H1 (cell line): ENCODE results near the gene ABCG8. TPM values are rescaled to one million over a fixed set of nuclear protein-coding genes. Genes with fewer than 3 reads are reported as not detected.

Experiments
- CTCF ChIA-PET: fragments of 300-600 bp; sonication (Branson Sonifier 250); formaldehyde crosslinking; loops from one replicate; lab custom pipeline; 2021; ENCODE audit not compliant: partially characterized antibody; lab: Charles Lee
- POLR2A ChIA-PET: fragments of 300-600 bp; sonication (Branson Sonifier 250); formaldehyde crosslinking; loops from one replicate; lab custom pipeline; 2021; ENCODE audit warnings: inconsistent platforms; ENCODE audit not compliant: partially characterized antibody; lab: Charles Lee
- DNase-seq, 2 experiments: peaks; one replicate each; pipeline versions ENCODE4 v3.0.0 to v3.0.0-alpha.2; 2010 to 2022; ENCODE audit warnings: low spot score in 2 of 2, low read depth in 1 of 2, mixed read lengths in 1 of 2
- FAIRE-seq: peaks from 2 replicates; lab custom pipeline; 2011; peaks lifted over from hg19 to GRCh38; lab: Jason Lieb, UNC
- H2AFZ ChIP-seq: 2 replicates; pipeline ENCODE4 v1.8.1; 2012; ENCODE audit warnings: low read length, inconsistent platforms
- H2AK5ac ChIP-seq: 2 replicates; pipeline ENCODE4 v1.6.1; 2013; ENCODE audit warnings: low read depth, low read length
- H2BK120ac ChIP-seq: replicated peaks from 2 replicates; pipeline ENCODE3; 2013; ENCODE audit warnings: low read depth, low read length, inconsistent platforms
- H2BK12ac ChIP-seq: 2 replicates; pipeline ENCODE4 v1.6.1; 2013; ENCODE audit warnings: low read depth, low read length
- H2BK15ac ChIP-seq: 2 replicates; pipeline ENCODE4 v1.6.1; 2013; ENCODE audit warnings: low read length
- H2BK20ac ChIP-seq: 2 replicates; pipeline ENCODE4 v1.6.1; 2013; ENCODE audit warnings: low read length
- H2BK5ac ChIP-seq: 2 replicates; pipeline ENCODE4 v1.6.1; 2013; ENCODE audit warnings: low read depth, low read length
- H3K14ac ChIP-seq: 2 replicates; pipeline ENCODE4 v1.6.1; 2013; ENCODE audit warnings: inconsistent platforms; ENCODE audit not compliant: insufficient read length
- H3K18ac ChIP-seq: 2 replicates; pipeline ENCODE4 v1.6.1; 2013; ENCODE audit warnings: low read length; ENCODE audit errors: extremely low read depth
- H3K23ac ChIP-seq: 2 replicates; pipeline ENCODE4 v1.6.1; 2013; ENCODE audit warnings: inconsistent platforms; ENCODE audit not compliant: insufficient read length
- H3K23me2 ChIP-seq: 2 replicates; pipeline ENCODE4 v1.6.1; 2013; ENCODE audit warnings: low read depth, low read length
- H3K27ac ChIP-seq: 2 replicates; pipeline ENCODE4 v1.6.1; 2011; ENCODE audit warnings: low read depth, low read length, inconsistent platforms
- H3K27me3 ChIP-seq, 4 experiments: replicated peaks in 1 of 4; 1 replicate in 1 of 4; 2 replicates in 3 of 4; pipeline versions ENCODE4 v1.6.1 to v1.8.1; 2011 to 2013; ENCODE audit warnings: low read length in 3 of 4, mild to moderate bottlenecking in 3 of 4, inconsistent platforms in 2 of 4, mixed read lengths in 2 of 4, moderate library complexity in 1 of 4; ENCODE audit not compliant: control insufficient read depth in 3 of 4, insufficient read depth in 3 of 4; ENCODE audit errors: extremely low read depth in 1 of 4
- H3K36me3 ChIP-seq, 4 experiments: 2 replicates each; pipeline versions ENCODE4 v1.6.1 to v1.8.1; 2011 to 2013; ENCODE audit warnings: mild to moderate bottlenecking in 4 of 4, low read length in 3 of 4, moderate library complexity in 2 of 4, control low read depth in 1 of 4, inconsistent platforms in 1 of 4; ENCODE audit not compliant: insufficient read depth in 4 of 4, control insufficient read depth in 2 of 4
- H3K4ac ChIP-seq: replicated peaks from 2 replicates; pipeline ENCODE3; 2013; ENCODE audit warnings: low read length, low read depth, mixed read lengths, inconsistent platforms; ENCODE audit not compliant: insufficient read length
- H3K4me1 ChIP-seq, 4 experiments: replicated peaks in 1 of 4; 1 replicate in 1 of 4; 2 replicates in 3 of 4; pipeline versions ENCODE4 v1.6.1 to v1.8.1; 2011 to 2013; ENCODE audit warnings: low read length in 3 of 4, inconsistent platforms in 2 of 4, mixed read lengths in 1 of 4; ENCODE audit not compliant: insufficient read depth in 4 of 4, control insufficient read depth in 3 of 4
- H3K4me2 ChIP-seq, 2 experiments: 2 replicates each; pipeline versions ENCODE4 v1.6.1 to v1.8.1; 2011 to 2013; ENCODE audit warnings: low read depth in 2 of 2, low read length in 2 of 2, control low read depth in 1 of 2, inconsistent platforms in 1 of 2, mild to moderate bottlenecking in 1 of 2; ENCODE audit not compliant: insufficient read depth in 1 of 2
- H3K4me3 ChIP-seq, 4 experiments: fragments of 200-600, 300-600 bp in 1 of 4; sonication (generic), shearing (Covaris generic), sonication (Bioruptor Twin) in 1 of 4; 2 replicates each; pipeline versions ENCODE4 v1.5.1 to v1.8.1; 2011 to 2016; ENCODE audit warnings: low read length in 4 of 4, low read depth in 3 of 4, control low read depth in 2 of 4, inconsistent platforms in 2 of 4, mild to moderate bottlenecking in 2 of 4, mixed read lengths in 1 of 4, moderate library complexity in 1 of 4; ENCODE audit not compliant: insufficient read depth in 2 of 4; ENCODE audit errors: extremely low read depth in 1 of 4
- H3K56ac ChIP-seq: replicated peaks from 2 replicates; pipeline ENCODE3; 2013; ENCODE audit warnings: low read depth, mild to moderate bottlenecking, mixed read lengths, low read length, inconsistent platforms; ENCODE audit not compliant: insufficient read length
- H3K79me1 ChIP-seq: 2 replicates; pipeline ENCODE4 v1.6.1; 2013; ENCODE audit warnings: low read depth, low read length, control low read depth
- H3K79me2 ChIP-seq, 2 experiments: 2 replicates each; pipeline versions ENCODE4 v1.6.1 to v1.8.1; 2012 to 2013; ENCODE audit warnings: low read length in 2 of 2, mild to moderate bottlenecking in 2 of 2, inconsistent platforms in 1 of 2; ENCODE audit not compliant: insufficient read depth in 2 of 2, control insufficient read depth in 1 of 2
- H3K9ac ChIP-seq, 4 experiments: replicated peaks in 1 of 4; 1 replicate in 1 of 4; 2 replicates in 3 of 4; pipeline versions ENCODE4 v1.6.1 to v1.8.1; 2011 to 2013; ENCODE audit warnings: low read depth in 3 of 4, low read length in 3 of 4, control low read depth in 2 of 4, mild to moderate bottlenecking in 2 of 4, moderate library complexity in 2 of 4, inconsistent platforms in 1 of 4; ENCODE audit errors: extremely low read depth in 1 of 4
- H3K9me3 ChIP-seq, 2 experiments: 2 replicates each; pipeline versions ENCODE4 v1.6.1 to v1.8.1; 2012 to 2013; ENCODE audit warnings: mild to moderate bottlenecking in 2 of 2, moderate library complexity in 2 of 2, control low read depth in 1 of 2, inconsistent platforms in 1 of 2, low read depth in 1 of 2, low read length in 1 of 2, mixed read lengths in 1 of 2; ENCODE audit not compliant: insufficient read depth in 2 of 2
- H4K20me1 ChIP-seq, 2 experiments: replicated peaks in 1 of 2; 2 replicates each; pipeline versions ENCODE3 to v1.8.1; 2011 to 2013; ENCODE audit warnings: inconsistent platforms in 2 of 2, low read length in 2 of 2, mild to moderate bottlenecking in 1 of 2; ENCODE audit not compliant: insufficient read depth in 2 of 2, control insufficient read depth in 1 of 2
- H4K5ac ChIP-seq: 2 replicates; pipeline ENCODE4 v1.6.1; 2013; ENCODE audit warnings: low read length, low read depth, mixed read lengths, inconsistent platforms; ENCODE audit not compliant: insufficient read length
- H4K8ac ChIP-seq: 2 replicates; pipeline ENCODE4 v1.8.0; 2013; ENCODE audit warnings: mild to moderate bottlenecking, moderate library complexity, low read length, inconsistent platforms; ENCODE audit not compliant: insufficient read depth; ENCODE audit errors: extremely low read depth
- H4K91ac ChIP-seq: replicated peaks from 2 replicates; pipeline ENCODE3; 2013; ENCODE audit warnings: low read length, mixed read lengths, inconsistent platforms; ENCODE audit not compliant: insufficient read length
- BRCA1 ChIP-seq: IDR thresholded peaks from 2 replicates; pipeline ENCODE4 v1.6.1; 2012; ENCODE audit warnings: low read depth, low read length, improper control_type of control experiment
- HDAC6 ChIP-seq: IDR thresholded peaks from one replicate; pipeline ENCODE4 v1.7.1; 2012; ENCODE audit warnings: low read depth, mild to moderate bottlenecking, inconsistent platforms, low read length, moderate library complexity
- SRF ChIP-seq: IDR thresholded peaks from 2 replicates; pipeline ENCODE4 v1.6.1; 2011; ENCODE audit warnings: mild to moderate bottlenecking, low read depth, low read length, moderate library complexity
- SUZ12 ChIP-seq: fragments of 200-600 bp; sonication (generic); IDR thresholded peaks from 2 replicates; pipeline ENCODE4 v1.6.1; 2012; ENCODE audit warnings: mild to moderate bottlenecking, inconsistent platforms, low read length, moderate library complexity, mixed read lengths
- TCF12 ChIP-seq: IDR thresholded peaks from 2 replicates; pipeline ENCODE4 v1.6.1; 2011; ENCODE audit warnings: low read depth, mild to moderate bottlenecking, low read length
- WGBS, 2 experiments: shearing (Covaris generic) in 1 of 2; methylation state at CpG; one replicate each; pipeline versions ENCODE4 v1.1.6 to v1.1.7; 2013 to 2015; ENCODE audit warnings: low lambda C conversion rate in 2 of 2, mixed read lengths in 2 of 2, inconsistent platforms in 1 of 2, low coverage in 1 of 2, missing lambda C conversion rate in 1 of 2; ENCODE audit not compliant: insufficient replicate concordance in 2 of 2, insufficient coverage in 1 of 2, insufficient read length in 1 of 2; ENCODE audit errors: extremely low coverage in 1 of 2, missing lambda C conversion rate in 1 of 2; 5-methylcytosine and 5-hydroxymethylcytosine counted together
- polyA plus RNA-seq, 7 experiments: library from polyadenylated mRNA; depleted of rRNA in 3 of 7; stranded (reverse) in 5 of 7; unstranded in 2 of 7; fragments of >200 nt in 5 of 7; fragments of 200-250 nt in 2 of 7; gene quantifications; 1 replicate in 5 of 7; 2 replicates in 1 of 7; 4 replicates in 1 of 7; pipeline versions ENCODE4 v1.2.1 to v1.2.3, GENCODE V29; 2011 to 2013; ENCODE audit warnings: missing spikeins in 2 of 7, mixed read lengths in 2 of 7
- total RNA-seq: library from RNA; stranded (reverse); fragmentation: NEBNext Ultra II Directional; extraction: Animal tissue kit (Norgen Biotek cat#: 25700); gene quantifications from 2 replicates; pipeline ENCODE4 v1.2.1, GENCODE V29; 2021

ABCG8 gene
- total and polyA plus RNA-seq, 2 of the 8 experiments (the other 6 are each of a cell fraction or from before 2014, with no cell fraction given): not detected

- Histone ChIP-seq H3K4me2 (no peak overlapping the region), H2BK12ac (no peak overlapping the region), H3K14ac (no peak overlapping the region), H4K20me1 (no peaks in the 10 kb centered on the region), H3K79me2 (no peaks in the 10 kb centered on the region), H3K36me3 (no peaks in the 10 kb centered on the region), H3K4me3 (no peak overlapping the region), H4K8ac (no peak overlapping the region), H3K23me2 (no peaks in the 10 kb centered on the region), H3K27me3 (no peaks in the 10 kb centered on the region), H2BK5ac (no peak overlapping the region), H3K4ac (no peak overlapping the region), H4K5ac (no peak overlapping the region), H2BK20ac (no peak overlapping the region), H3K4me1 (peaks cover 0 to 3% (median 1%) of the 10 kb centered on the region in 4 experiments; a peak in 2 of 7 replicates), H2BK120ac (no peak overlapping the region), H3K23ac (no peak overlapping the region), H2BK15ac (no peak overlapping the region), H3K18ac (no peak overlapping the region), H3K9ac (no peak overlapping the region), H3K79me1 (no peaks in the 10 kb centered on the region), H3K56ac (no peak overlapping the region), H3K9me3 (no peaks in the 10 kb centered on the region), H3K27ac (no peak overlapping the region), H2AFZ (no peak overlapping the region), H4K91ac (no peak overlapping the region), H2AK5ac (no peak overlapping the region)
- DNase-seq (peak in 1 of 2 experiments; percentile 6), FAIRE-seq (no peak)
- 89% methylated on average over 2 of the region's 2 CpGs; no CpG with 5 or more reads in 1 of the 2 experiments for whole genome bisulfite sequencing, 2 experiments
- ChIA-PET POLR2A (no interaction called here), CTCF (interaction anchor here (1.6 kb wide), 2 partner anchors 11 to 23 kb away, joined by 4 to 5 read pairs; no protein-coding TSS in a partner anchor)
- TF ChIP-seq HDAC6: no peak
- no peak for TF ChIP-seq TCF12
- TF ChIP-seq SUZ12: no peak
- no peak for TF ChIP-seq BRCA1
- no peak for TF ChIP-seq SRF
Measured at GRCh38 chr2:43824512-43824911, 14.3 kb upstream of the ABCG8 start.
